Thoracic aorta (tissue), 2 donors: ENCODE data around the gene MN1. TPM values are rescaled to one million over a fixed set of nuclear protein-coding genes. Genes with fewer than 3 reads are reported as not detected.

Experiments
- ATAC-seq: fragments of 150-250 bp; one replicate; pipeline ENCODE4 v1.8.0; 2017; ENCODE audit warnings: low read depth; ENCODE audit not compliant: insufficient number of reproducible peaks, low FRiP score
- DNase-seq: peaks from one replicate; pipeline ENCODE4 v3.0.0-alpha.2; 2020; ENCODE audit warnings: low spot score
- H3K27ac ChIP-seq, 2 donors: fragments of 200-600 bp; sonication (generic); 1 replicate in 1 of 2; 2 replicates in 1 of 2; pipeline ENCODE4 v1.5.1; 2016; ENCODE audit warnings: mild to moderate bottlenecking in 2 of 2, moderate library complexity in 2 of 2
- H3K27me3 ChIP-seq: fragments of 200-600 bp; sonication (generic); replicated peaks from 2 replicates; pipeline ENCODE4 v1.6.0; 2016; ENCODE audit warnings: mild to moderate bottlenecking; ENCODE audit not compliant: insufficient read depth
- H3K36me3 ChIP-seq: fragments of 200-600 bp; sonication (generic); one replicate; pipeline ENCODE4 v1.5.1; 2016
- H3K4me1 ChIP-seq, 2 donors: fragments of 200-600 bp; sonication (generic); 1 replicate in 1 of 2; 2 replicates in 1 of 2; pipeline versions ENCODE4 v1.5.1 to v1.6.0; 2016; ENCODE audit warnings: low read depth in 2 of 2, mild to moderate bottlenecking in 1 of 2; ENCODE audit not compliant: control insufficient read depth in 1 of 2
- H3K4me3 ChIP-seq: fragments of 200-600 bp; sonication (generic); 2 replicates; pipeline ENCODE4 v1.5.1; 2016; ENCODE audit warnings: mild to moderate bottlenecking
- H3K9me3 ChIP-seq: fragments of 200-600 bp; sonication (generic); 2 replicates; pipeline ENCODE4 v1.5.1; 2016
- CTCF ChIP-seq: fragments of 200-600 bp; sonication (generic); IDR thresholded peaks from one replicate; pipeline ENCODE4 v1.5.1; 2019; ENCODE audit warnings: antibody characterized with exemption
- total RNA-seq, 2 donors: library from RNA; depleted of rRNA; stranded (reverse); fragments of >200 nt; gene quantifications; one replicate each; pipeline versions ENCODE4 v1.1.0 to v1.2.3, GENCODE V29; 2016

MN1 gene
- total RNA-seq, 2 donors from 2014 or later = 30.1 to 39.8 TPM

GRCh38 chr22:27757928-27758525 lies 43.5 kb downstream of the MN1 start:
- ATAC-seq (no peak), DNase-seq (no peak)
- Histone ChIP-seq H3K36me3 (no peaks in the 10 kb centered on the region), H3K4me1 (peaks cover 28 to 69% of the 10 kb centered on the region in 2 donors), H3K9me3 (no peaks in the 10 kb centered on the region), H3K27ac (peak overlapping the region; percentile 24 to 78), H3K27me3 (no peaks in the 10 kb centered on the region), H3K4me3 (no peak overlapping the region)
- no peak for TF ChIP-seq CTCF

- ATAC-seq = no peak
- no peaks in the 10 kb centered on the region for H3K36me3 ChIP-seq
- no peak for TF ChIP-seq CTCF
- peak overlapping the region; percentile 26 to 78 for H3K27ac ChIP-seq
- H3K27me3 ChIP-seq = no peaks in the 10 kb centered on the region
- no peaks in the 10 kb centered on the region for H3K9me3 ChIP-seq
- no peak overlapping the region for H3K4me3 ChIP-seq
- H3K4me1 ChIP-seq = peaks cover 33 to 68% of the 10 kb centered on the region in 2 donors
- no peak for DNase-seq
These were observed 45.3 kb downstream of the MN1 start for GRCh38 chr22:27756212-27756660.

- Histone ChIP-seq H3K27me3 (no peaks in the 10 kb centered on the region), H3K36me3 (no peaks in the 10 kb centered on the region), H3K4me1 (peaks cover 33 to 73% of the 10 kb centered on the region in 2 donors), H3K27ac (peak overlapping the region; percentile 26 to 86), H3K4me3 (no peak overlapping the region), H3K9me3 (no peaks in the 10 kb centered on the region)
- DNase-seq (no peak), ATAC-seq (no peak)
- no peak for TF ChIP-seq CTCF
These were observed 45.9 kb downstream of the MN1 start for GRCh38 chr22:27755521-27756211.

- Histone ChIP-seq H3K27ac (peak overlapping the region; percentile 26 to 86), H3K36me3 (no peaks in the 10 kb centered on the region), H3K9me3 (no peaks in the 10 kb centered on the region), H3K4me3 (no peak overlapping the region), H3K27me3 (no peaks in the 10 kb centered on the region), H3K4me1 (peaks cover 38 to 80% of the 10 kb centered on the region in 2 donors)
- ATAC-seq (no peak), DNase-seq (no peak)
- TF ChIP-seq CTCF = no peak
These were observed 46.6 kb downstream of the MN1 start for GRCh38 chr22:27754888-27755480.

- Histone ChIP-seq H3K27me3 (no peaks in the 10 kb centered on the region), H3K9me3 (no peaks in the 10 kb centered on the region), H3K36me3 (no peaks in the 10 kb centered on the region), H3K4me3 (no peak overlapping the region), H3K27ac (peak overlapping the region; percentile 72 to 86), H3K4me1 (peaks cover 42 to 86% of the 10 kb centered on the region in 2 donors)
- ATAC-seq (no peak), DNase-seq (no peak)
- TF ChIP-seq CTCF = no peak
These were observed 47.2 kb downstream of the MN1 start for GRCh38 chr22:27754247-27754887.
